ENCODE data around the gene STARD10.
"Not testable (repeated sequence)": the region's sequence is repeated elsewhere in the genome, so short reads cannot be mapped to it uniquely, and the experiment has no call there.

STARD10 gene

GRCh38 chr11:72813740-72814285 is 20.0 kb upstream of the STARD10 start:
- H3K4me3 ChIP-seq (ENCODE audit: low read depth, low read length), result peak overlapping the region; percentile 87
- TF ChIP-seq CTCF (IDR thresholded peaks at IDR 0.05; ENCODE audit: borderline replicate concordance, insufficient read depth, low read depth, low read length), result no peak

- peak; percentile 82 for TF ChIP-seq CTCF (IDR thresholded peaks at IDR 0.05; ENCODE audit: borderline replicate concordance, insufficient read depth, low read depth, low read length)
- H3K4me3 ChIP-seq (ENCODE audit: low read depth, low read length), result peak overlapping the region; percentile 87
Measured at GRCh38 chr11:72812967-72813739, 19.3 kb upstream of the STARD10 start.

- TF ChIP-seq CTCF (IDR thresholded peaks at IDR 0.05; ENCODE audit: borderline replicate concordance, insufficient read depth, low read depth, low read length), result no peak
- peak overlapping the region; percentile 87 for H3K4me3 ChIP-seq (ENCODE audit: low read depth, low read length)
Measured at GRCh38 chr11:72812604-72812966, 18.7 kb upstream of the STARD10 start.

GRCh38 chr11:72811686-72812085 is 17.8 kb upstream of the STARD10 start:
- not testable (repeated sequence) for H3K4me3 ChIP-seq (ENCODE audit: low read depth, low read length)

GRCh38 chr11:72808331-72808798 is 14.5 kb upstream of the STARD10 start:
- no peak for TF ChIP-seq CTCF (IDR thresholded peaks at IDR 0.05; ENCODE audit: borderline replicate concordance, insufficient read depth, low read depth, low read length)

GRCh38 chr11:72807792-72808191 is 13.9 kb upstream of the STARD10 start:
- no peak overlapping the region for H3K4me3 ChIP-seq (ENCODE audit: low read depth, low read length)
- TF ChIP-seq CTCF (IDR thresholded peaks at IDR 0.05; ENCODE audit: borderline replicate concordance, insufficient read depth, low read depth, low read length), result no peak

More at GRCh38 chr11:72808331-72808798, 14.5 kb upstream of the STARD10 start:
- H3K4me3 ChIP-seq (ENCODE audit: low read depth, low read length), result no peak overlapping the region

- TF ChIP-seq CTCF (IDR thresholded peaks at IDR 0.05; ENCODE audit: borderline replicate concordance, insufficient read depth, low read depth, low read length), result no peak
- no peak overlapping the region for H3K4me3 ChIP-seq (ENCODE audit: low read depth, low read length)
Measured at GRCh38 chr11:72807021-72807693, 13.3 kb upstream of the STARD10 start.

- H3K4me3 ChIP-seq (ENCODE audit: low read depth, low read length), result not testable (repeated sequence)
Measured at GRCh38 chr11:72806378-72806777, 12.5 kb upstream of the STARD10 start.

All from GM12875 (cell line).